ENCODE results near the gene RSL1D1. TPM values are rescaled to one million over a fixed set of nuclear protein-coding genes. Genes with fewer than 3 reads are reported as not detected.

Gene RSL1D1
- total and polyA plus RNA-seq, 11 donors, result 38.3 to 125 (median 88.1) TPM

GRCh38 chr16:11805556-11805955, 45.8 kb downstream of the RSL1D1 start:
- WGBS, 4 donors, result 85 to 92% (median 89%) methylated on average over 3 of the region's 3 CpGs
- Histone ChIP-seq H3K27ac (no peak overlapping the region), H3K27me3 (no peaks in the 10 kb centered on the region), H3K4me1 (peaks cover 0 to 20% (median 0%) of the 10 kb centered on the region in 12 donors), H3K36me3 (no peaks in the 10 kb centered on the region), H3K9me3 (no peaks in the 10 kb centered on the region), H3K4me3 (no peak overlapping the region)
- ATAC-seq (no peak), DNase-seq (no peak)
- intact Hi-C loops (cut with DNase I), result no loop called here
- TF ChIP-seq POLR2A (IDR thresholded peaks at IDR 0.05), result no peak
- TF ChIP-seq, protein P1, sequence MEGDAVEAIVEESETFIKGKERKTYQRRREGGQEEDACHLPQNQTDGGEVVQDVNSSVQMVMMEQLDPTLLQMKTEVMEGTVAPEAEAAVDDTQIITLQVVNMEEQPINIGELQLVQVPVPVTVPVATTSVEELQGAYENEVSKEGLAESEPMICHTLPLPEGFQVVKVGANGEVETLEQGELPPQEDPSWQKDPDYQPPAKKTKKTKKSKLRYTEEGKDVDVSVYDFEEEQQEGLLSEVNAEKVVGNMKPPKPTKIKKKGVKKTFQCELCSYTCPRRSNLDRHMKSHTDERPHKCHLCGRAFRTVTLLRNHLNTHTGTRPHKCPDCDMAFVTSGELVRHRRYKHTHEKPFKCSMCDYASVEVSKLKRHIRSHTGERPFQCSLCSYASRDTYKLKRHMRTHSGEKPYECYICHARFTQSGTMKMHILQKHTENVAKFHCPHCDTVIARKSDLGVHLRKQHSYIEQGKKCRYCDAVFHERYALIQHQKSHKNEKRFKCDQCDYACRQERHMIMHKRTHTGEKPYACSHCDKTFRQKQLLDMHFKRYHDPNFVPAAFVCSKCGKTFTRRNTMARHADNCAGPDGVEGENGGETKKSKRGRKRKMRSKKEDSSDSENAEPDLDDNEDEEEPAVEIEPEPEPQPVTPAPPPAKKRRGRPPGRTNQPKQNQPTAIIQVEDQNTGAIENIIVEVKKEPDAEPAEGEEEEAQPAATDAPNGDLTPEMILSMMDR (IDR thresholded peaks at IDR 0.05), result no peak

DNA sequence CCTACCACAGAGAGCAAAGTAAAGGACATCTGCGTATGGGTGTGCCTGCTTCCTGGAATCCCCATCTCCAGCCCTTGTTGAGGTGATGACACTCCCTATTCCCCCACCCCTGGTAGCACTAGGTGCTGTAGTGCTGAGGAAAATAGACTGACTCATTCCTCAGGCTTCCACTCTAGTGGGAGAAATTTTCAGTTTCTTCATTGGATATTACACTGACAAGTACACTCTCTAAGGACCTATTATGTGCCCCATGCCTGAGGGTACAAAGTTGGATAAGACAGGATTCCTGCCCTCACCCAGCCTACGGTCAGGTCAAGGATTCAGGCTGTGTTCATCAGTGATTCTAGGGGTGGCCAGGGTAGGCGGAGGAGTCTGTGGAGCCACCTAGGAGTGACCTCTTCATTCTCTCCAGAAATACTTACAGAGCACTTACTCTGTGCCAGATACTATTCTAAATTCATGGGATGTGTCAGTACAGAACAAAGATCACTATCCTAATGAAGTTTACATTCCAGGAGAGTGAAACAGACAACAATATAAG, 49.8 kb downstream of the RSL1D1 start:
- WGBS, 4 donors, result 67 to 99% (median 86%) methylated on average over 3 of the region's 3 CpGs
- peaks cover 3 to 40% (median 21%) of the 10 kb centered on the region in 12 donors for H3K4me1 ChIP-seq
- H3K27ac ChIP-seq, result no peak overlapping the region
- no peak for DNase-seq
- no peak overlapping the region for H3K4me3 ChIP-seq
- TF ChIP-seq POLR2A (IDR thresholded peaks at IDR 0.05), result no peak
- TF ChIP-seq, protein P1 (IDR thresholded peaks at IDR 0.05), result no peak
- ATAC-seq, result no peak
- no peaks in the 10 kb centered on the region for H3K9me3 ChIP-seq
- intact Hi-C loops (cut with DNase I), result no loop called here
- no peaks in the 10 kb centered on the region for H3K27me3 ChIP-seq
- no peaks in the 10 kb centered on the region for H3K36me3 ChIP-seq

DNA sequence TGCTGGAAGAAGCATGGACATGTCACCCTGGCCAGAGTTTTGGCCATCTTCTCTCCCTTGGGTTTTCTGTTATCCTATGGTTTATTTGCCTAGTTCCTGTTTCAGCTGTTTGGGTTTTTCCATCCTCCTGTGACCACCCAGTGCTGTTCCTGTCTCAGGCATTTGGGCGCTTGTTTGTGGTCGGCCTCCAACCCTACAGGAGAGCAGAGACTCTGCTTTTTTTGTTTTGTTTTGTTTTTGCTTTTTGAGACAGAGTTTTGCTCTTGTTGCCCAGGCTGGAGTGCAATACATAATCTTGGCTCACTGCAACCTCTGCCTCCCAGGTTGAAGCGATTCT, 51.0 kb downstream of the RSL1D1 start:
- TF ChIP-seq POLR2A (IDR thresholded peaks at IDR 0.05), result no peak
- TF ChIP-seq, protein P1 (IDR thresholded peaks at IDR 0.05), result no peak
- Histone ChIP-seq H3K4me1 (peaks cover 3 to 48% (median 25%) of the 10 kb centered on the region in 12 donors), H3K9me3 (no peaks in the 10 kb centered on the region), H3K4me3 (peak overlapping the region in 1 of 12 donors; percentile 11), H3K27ac (peak overlapping the region in 1 of 12 donors; percentile 96), H3K27me3 (no peaks in the 10 kb centered on the region), H3K36me3 (peaks cover 0 to 3% (median 0%) of the 10 kb centered on the region in 9 donors)
- ATAC-seq (no peak), DNase-seq (peak in 1 of 5 donors; percentile 18)
- WGBS, 4 donors, result 83 to 93% (median 90%) methylated on average over 3 of the region's 3 CpGs
- intact Hi-C loops (cut with DNase I), result no loop called here

DNA sequence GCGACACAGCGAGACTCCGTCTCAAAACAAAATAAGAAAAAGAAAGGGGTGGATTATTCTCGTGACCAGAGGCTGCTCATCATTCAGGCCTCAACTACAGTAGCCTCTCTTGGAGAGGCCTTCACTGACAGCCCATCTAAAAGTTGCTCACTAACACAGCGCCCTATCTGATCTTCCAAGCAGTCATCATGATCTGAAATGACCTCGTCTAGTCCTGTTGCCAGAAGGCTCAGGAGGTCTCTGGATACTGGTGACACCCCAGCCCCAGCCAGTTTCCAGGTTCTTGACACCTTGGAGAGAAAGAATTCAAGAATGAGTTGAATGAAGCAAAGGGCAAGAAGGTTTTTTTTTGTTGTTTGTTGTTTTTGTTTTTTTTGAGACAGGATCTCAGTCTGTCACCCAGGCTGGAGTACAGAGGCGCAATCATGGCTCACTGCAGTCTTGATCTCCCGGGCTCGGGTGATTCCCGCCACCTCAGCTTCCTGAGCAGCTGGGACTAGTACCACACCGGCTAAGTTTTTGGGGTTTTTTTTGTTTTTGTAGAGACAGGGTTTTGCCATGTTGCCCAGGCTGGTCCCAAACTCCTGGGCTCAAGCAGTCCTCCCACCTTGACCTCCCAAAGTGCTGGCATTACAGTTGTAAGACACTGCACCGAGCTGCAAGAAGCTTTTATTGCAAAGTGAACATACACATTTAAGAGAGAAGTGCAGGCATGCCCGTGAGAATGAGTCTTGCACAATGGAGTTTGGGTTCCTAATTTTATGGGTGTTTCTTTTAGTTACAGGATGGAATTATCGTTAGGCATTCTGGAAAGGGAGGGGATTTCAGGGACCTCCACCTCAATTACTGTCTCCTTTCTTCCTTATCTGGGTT, 51.6 kb downstream of the RSL1D1 start:
- peaks cover 3 to 54% (median 31%) of the 10 kb centered on the region in 12 donors for H3K4me1 ChIP-seq
- H3K9me3 ChIP-seq, result no peaks in the 10 kb centered on the region

More for the DNA sequence above, 51.6 kb downstream of the RSL1D1 start:
- intact Hi-C loops (cut with DNase I), result loop anchor here in 9 of 10 donors (2.0 to 10.0 kb wide), 6 partner anchors 53 to 857 kb away; partner anchors contain the start of genes TXNDC11 (in 6 of the 9), CLEC16A (in 1 of the 9), DEXI (in 1 of the 9) and RSL1D1 (in 1 of the 9)
- Histone ChIP-seq H3K27me3 (no peaks in the 10 kb centered on the region), H3K4me3 (peak overlapping the region in 2 of 12 donors; percentile 11 to 94), H3K36me3 (peaks cover 0 to 9% (median 0%) of the 10 kb centered on the region in 9 donors), H3K27ac (peak overlapping the region in 5 of 12 donors; percentile 3 to 96 (median 95))
- 83 to 90% (median 84%) methylated on average over 14 of the region's 14 CpGs for WGBS, 4 donors
- ATAC-seq, result no peak
- TF ChIP-seq POLR2A (IDR thresholded peaks at IDR 0.05), result no peak
- TF ChIP-seq, protein P1 (IDR thresholded peaks at IDR 0.05), result no peak
- DNase-seq, result no peak

Measured in heart left ventricle (tissue), 16 donors.